HepG2 (cell line): Measurements from ENCODE around the gene TBKBP1. TPM values are rescaled to one million over a fixed set of nuclear protein-coding genes. Genes with fewer than 3 reads are reported as not detected.
"Not testable (repeated sequence)": the region's sequence is repeated elsewhere in the genome, so short reads cannot be mapped to it uniquely, and the experiment has no call there.

Source experiments
- ATAC-seq: fragments of 200-7000 bp; cut with Tn5 transposase; 3 replicates; pipeline ENCODE4 v1.9.1; 2020; ENCODE audit warnings: mild to moderate bottlenecking, moderate library complexity
- BruUV-seq: library from RNA; stranded (reverse); fragments of 400-500 nt; replicated peaks from 2 replicates; lab custom pipeline; 2021; lab: Mats Ljungman, UMichigan
- CTCF ChIA-PET: fragments of 300-600 bp; formaldehyde crosslinking; extraction: SDS; loops from one replicate; lab custom pipeline; 2021; ENCODE audit warnings: low total read pairs, inconsistent platforms, low intra/inter-chr PET ratio; lab: Yijun Ruan, JAX
- POLR2A ChIA-PET: fragments of 350-600 bp; sonication (Branson Sonifier 250); formaldehyde crosslinking; loops from one replicate; lab custom pipeline; 2020; ENCODE audit warnings: antibody characterized with exemption, inconsistent platforms; lab: Yijun Ruan, JAX
- DNase-seq: peaks from one replicate; pipeline ENCODE4 v3.0.0-alpha.2; 2015; ENCODE audit warnings: low spot score
- FAIRE-seq: peaks from 3 replicates; lab custom pipeline; 2011; peaks lifted over from hg19 to GRCh38; lab: Jason Lieb, UNC
- H2AFZ ChIP-seq: one replicate; pipeline ENCODE4 v1.6.1; 2011; ENCODE audit warnings: low read length, inconsistent platforms
- H3K27ac ChIP-seq: fragments of 300-600 bp; 3 replicates; pipeline ENCODE4 v1.8.0; 2011; ENCODE audit warnings: mixed run types, mild to moderate bottlenecking, mixed read lengths, low read length, inconsistent platforms; ENCODE audit not compliant: insufficient read depth; ENCODE audit errors: extremely low read length
- H3K27me3 ChIP-seq, 2 experiments: fragments of 200-600 bp in 1 of 2; 2 replicates in 1 of 2; 3 replicates in 1 of 2; pipeline versions ENCODE4 v1.6.0 to v1.8.0; 2011; ENCODE audit warnings: low read length in 2 of 2, mild to moderate bottlenecking in 2 of 2, moderate library complexity in 2 of 2, inconsistent platforms in 1 of 2; ENCODE audit not compliant: insufficient read depth in 2 of 2, control insufficient read depth in 1 of 2
- H3K36me3 ChIP-seq, 2 experiments: fragments of 200-600 bp in 1 of 2; replicated peaks in 1 of 2; 2 replicates in 1 of 2; 3 replicates in 1 of 2; pipeline versions ENCODE4 v1.5.1 to v1.8.0; 2011; ENCODE audit warnings: low read length in 2 of 2, inconsistent platforms in 1 of 2; ENCODE audit not compliant: insufficient read depth in 2 of 2, control insufficient read depth in 1 of 2
- H3K4me1 ChIP-seq: 2 replicates; pipeline ENCODE4 v1.5.1; 2012; ENCODE audit warnings: low read length, inconsistent platforms; ENCODE audit not compliant: insufficient read depth
- H3K4me2 ChIP-seq: 2 replicates; pipeline ENCODE4 v1.6.0; 2011; ENCODE audit warnings: low read depth, low read length, inconsistent platforms
- H3K4me3 ChIP-seq, 3 experiments: fragments of 200-600 bp in 1 of 3; sonication (generic), shearing (Covaris generic) in 1 of 3; replicated peaks in 1 of 3; 2 replicates each; pipeline ENCODE4 v1.5.1; 2011 to 2016; ENCODE audit warnings: low read length in 3 of 3, inconsistent platforms in 2 of 3, low read depth in 2 of 3, mild to moderate bottlenecking in 2 of 3, control low read depth in 1 of 3, mixed read lengths in 1 of 3; ENCODE audit not compliant: insufficient read depth in 1 of 3
- H3K79me2 ChIP-seq: one replicate; pipeline ENCODE4 v1.6.1; 2011; ENCODE audit warnings: low read length, inconsistent platforms; ENCODE audit not compliant: insufficient read depth
- H3K9ac ChIP-seq: 2 replicates; pipeline ENCODE4 v1.6.0; 2011; ENCODE audit warnings: mild to moderate bottlenecking, low read depth, low read length, inconsistent platforms; ENCODE audit not compliant: insufficient read depth
- H3K9me3 ChIP-seq: 2 replicates; pipeline ENCODE4 v1.5.1; 2012; ENCODE audit warnings: mild to moderate bottlenecking, low read length
- H4K20me1 ChIP-seq: 2 replicates; pipeline ENCODE4 v1.6.0; 2011; ENCODE audit warnings: inconsistent platforms, mild to moderate bottlenecking, low read length, moderate library complexity; ENCODE audit not compliant: insufficient read depth
- MAFF ChIP-seq: IDR thresholded peaks from 2 replicates; pipeline ENCODE4 v1.6.1; 2011; ENCODE audit warnings: low read depth, low read length, improper control_type of control experiment
- MAFK ChIP-seq, 2 experiments: IDR thresholded peaks in 1 of 2; conservative IDR thresholded peaks in 1 of 2; 2 replicates each; pipeline ENCODE4 v1.6.1; 2011; ENCODE audit warnings: improper control_type of control experiment in 2 of 2, low read length in 2 of 2
- ZFP1 ChIP-seq: IDR thresholded peaks from 2 replicates; pipeline ENCODE4 v1.6.1; 2016
- ZNF136 ChIP-seq: sonication (generic); formaldehyde crosslinking; IDR thresholded peaks from 2 replicates; pipeline ENCODE4 v1.8.1; 2022; ENCODE audit warnings: low read depth, mild to moderate bottlenecking, moderate library complexity, missing genetic modification reagents
- WGBS: methylation state at CpG from one replicate; pipeline ENCODE4 v1.1.6; 2017; ENCODE audit warnings: low lambda C conversion rate; 5-methylcytosine and 5-hydroxymethylcytosine counted together
- in situ Hi-C: cut with HindIII; loops from 2 replicates; pipeline ENCODE4 v1.10.0; 2017; ENCODE audit warnings: low pct_unique_long_range_greater_than_20kb; ENCODE audit not compliant: extremely low pct_ligation_motif_present
- intact Hi-C: fragments of 100-400 bp; cut with micrococcal nuclease; formaldehyde crosslinking; loops from one replicate; pipeline ENCODE4 v1.10.0; 2022; ENCODE audit not compliant: unreplicated experiment
- polyA plus RNA-seq, 8 experiments: library from polyadenylated mRNA; depleted of rRNA in 3 of 8; stranded (reverse) in 7 of 8; unstranded in 1 of 8; fragments of >200 nt; fragmentation: Illumina TruSeq in 4 of 8; extraction: Trizol in 4 of 8; gene quantifications; 2 replicates each; pipeline versions ENCODE4 v1.2.1 to v1.2.3, GENCODE V29; 2011 to 2016; ENCODE audit warnings: low read depth in 4 of 8, missing spikeins in 1 of 8, mixed read lengths in 1 of 8; ENCODE audit not compliant: insufficient read depth in 1 of 8
- total RNA-seq, 5 experiments: library from RNA; depleted of rRNA; stranded (reverse); fragments of >200 nt; fragmentation: Illumina TruSeq; extraction: Trizol; gene quantifications; 2 replicates each; pipeline ENCODE4 v1.2.3, GENCODE V29; 2016; ENCODE audit warnings: low read depth in 1 of 5

The TBKBP1 gene
- total and polyA plus RNA-seq, 2 of the 13 experiments (the other 11 are each of a cell fraction or from before 2014, with no cell fraction given) = 2.6 to 7.0 TPM

DNA sequence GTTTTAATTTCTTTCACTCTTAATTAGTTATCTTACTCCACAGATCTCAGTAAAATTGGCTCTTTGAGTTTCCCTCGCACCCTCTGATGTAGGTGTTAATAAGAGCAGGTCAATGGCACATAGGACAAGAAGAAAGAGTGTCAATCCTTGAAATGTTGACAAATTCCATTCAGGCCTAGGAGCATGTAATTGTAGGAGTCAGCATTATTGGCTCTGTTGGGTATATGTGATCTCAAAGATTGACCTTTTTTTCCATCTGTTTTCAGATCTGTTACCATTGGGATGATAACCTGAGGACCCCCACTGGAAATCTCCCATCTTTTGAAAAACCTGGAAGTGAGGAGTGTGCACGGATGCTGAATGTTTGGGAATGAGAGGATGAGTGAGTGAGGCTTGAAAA, 11.8 kb upstream of the TBKBP1 start:
- Histone ChIP-seq H4K20me1 (peaks cover 5% of the 10 kb centered on the region; the same call in 1 of the 2 replicates), H3K9me3 (no peaks in the 10 kb centered on the region), H3K36me3 (peaks cover 31 to 54% of the 10 kb centered on the region in 2 experiments), H3K4me3 (no peak overlapping the region), H3K79me2 (no peaks in the 10 kb centered on the region), H3K4me1 (peaks cover 20% of the 10 kb centered on the region), H3K4me2 (no peak overlapping the region), H3K27me3 (no peaks in the 10 kb centered on the region), H3K9ac (no peak overlapping the region), H3K27ac (no peak overlapping the region), H2AFZ (no peak overlapping the region)
- intact Hi-C loops (no loop called here), in situ Hi-C loops (no loop called here)
- ChIA-PET CTCF (no interaction called here), POLR2A (interaction anchor here (1.1 to 1.2 kb wide), 2 partner anchors 11 to 18 kb away, joined by 3 read pairs; no protein-coding TSS in a partner anchor)
- DNase-seq (no peak), FAIRE-seq (no peak), ATAC-seq (no peak)
- no TSS peak for BruUV-seq
- 97% methylated on average over 2 of the region's 2 CpGs for WGBS
- no peak for TF ChIP-seq ZNF136
- TF ChIP-seq MAFF = peak; percentile 92
- peak; percentile 91 to 93 for TF ChIP-seq MAFK (conservative IDR thresholded peaks at IDR 0.05 in 1 of 2, IDR thresholded peaks at IDR 0.05 in 1 of 2; ENCODE audit: low read length in 2 of 2)
- no peak for TF ChIP-seq ZFP1 (CRISPR knock-in tag)

DNA sequence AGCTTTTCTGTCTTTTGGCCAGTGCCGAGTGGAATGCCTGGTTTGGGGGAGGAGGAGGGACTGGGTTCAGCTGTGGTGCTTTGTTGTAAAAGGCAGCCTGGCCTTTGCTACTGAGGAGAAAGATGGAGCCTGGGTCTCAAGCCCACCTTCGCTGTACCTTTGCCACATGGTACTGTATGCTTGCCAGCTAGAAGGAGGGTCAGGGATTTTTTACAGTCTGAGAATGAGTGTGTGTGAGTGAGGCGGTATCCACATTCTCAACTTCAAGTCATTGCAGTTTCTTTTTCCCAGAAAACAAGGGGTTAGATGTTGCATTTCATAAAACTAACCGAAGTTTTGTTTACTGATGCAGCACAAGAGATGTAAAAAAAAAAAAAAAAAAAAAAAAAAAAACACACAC, 11.2 kb upstream of the TBKBP1 start:
- H3K4me2 ChIP-seq, H3K27ac ChIP-seq, FAIRE-seq, in situ Hi-C loops, intact Hi-C loops, H2AFZ ChIP-seq, H3K4me3 ChIP-seq, H4K20me1 ChIP-seq, H3K9me3 ChIP-seq, CTCF ChIA-PET, H3K9ac ChIP-seq, H3K27me3 ChIP-seq, H3K79me2 ChIP-seq, ATAC-seq, DNase-seq: not testable (repeated sequence)
- POLR2A ChIA-PET = interaction anchor here (1.1 kb wide), 1 partner anchor 19 kb away, joined by 3 read pairs; no protein-coding TSS in a partner anchor
- 93% methylated on average over 4 of the region's 4 CpGs for WGBS
- BruUV-seq = TSS peak; percentile 41
- peaks cover 26% of the 10 kb centered on the region for H3K4me1 ChIP-seq
- H3K36me3 ChIP-seq = peaks cover 27 to 48% of the 10 kb centered on the region in 2 experiments
